Tibial nerve (tissue), 3 donors: ENCODE measurements around the gene FOS.

Experiments
- POLR2A ChIP-seq, 2 donors: fragments of 450-650 bp; IDR thresholded peaks; one replicate each; pipeline ENCODE4 v1.6.1; 2017; ENCODE audit warnings: antibody characterized with exemption in 2 of 2, mild to moderate bottlenecking in 2 of 2, moderate library complexity in 2 of 2
- TF ChIP-seq, protein P1 (sequence below), 5 experiments: fragments of 200-600 bp in 3 of 5; fragments of 450-650 bp in 2 of 5; sonication (generic) in 3 of 5; IDR thresholded peaks; one replicate each; pipeline ENCODE4 v1.5.1; 2016 to 2019; ENCODE audit warnings: antibody characterized with exemption in 5 of 5, mild to moderate bottlenecking in 3 of 5, moderate library complexity in 2 of 5

DNA sequence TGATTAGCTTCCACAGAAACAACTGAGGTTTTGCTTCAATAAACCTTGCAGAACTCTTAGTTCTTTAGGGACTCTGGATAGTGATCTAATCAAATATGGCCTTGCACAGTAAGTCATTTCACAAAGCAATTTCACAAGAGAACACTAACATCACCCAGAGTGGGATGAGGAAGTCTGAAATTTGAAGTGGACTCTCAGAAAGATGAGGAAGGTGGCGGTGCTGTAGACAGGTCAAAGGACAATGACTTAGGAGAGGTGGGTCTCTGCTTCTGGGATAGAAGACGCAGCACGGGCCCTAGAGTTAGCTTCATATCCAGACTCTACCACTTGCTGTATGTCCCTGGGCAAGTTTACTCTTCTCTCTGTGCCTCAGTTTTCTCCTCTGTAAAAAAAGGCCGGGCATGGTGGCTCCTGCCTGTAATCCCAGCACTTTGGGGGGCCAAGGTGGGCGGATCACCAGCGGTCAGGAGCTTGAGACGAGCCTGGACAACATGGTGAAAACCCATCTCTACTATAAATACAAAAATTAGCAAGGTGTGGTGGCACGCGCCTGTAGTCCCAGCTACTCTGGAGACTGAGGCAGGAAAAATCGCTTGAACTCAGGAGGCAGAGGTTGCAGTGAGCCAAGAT is 18.9 kb downstream of the FOS start:
- TF ChIP-seq, protein P1, sequence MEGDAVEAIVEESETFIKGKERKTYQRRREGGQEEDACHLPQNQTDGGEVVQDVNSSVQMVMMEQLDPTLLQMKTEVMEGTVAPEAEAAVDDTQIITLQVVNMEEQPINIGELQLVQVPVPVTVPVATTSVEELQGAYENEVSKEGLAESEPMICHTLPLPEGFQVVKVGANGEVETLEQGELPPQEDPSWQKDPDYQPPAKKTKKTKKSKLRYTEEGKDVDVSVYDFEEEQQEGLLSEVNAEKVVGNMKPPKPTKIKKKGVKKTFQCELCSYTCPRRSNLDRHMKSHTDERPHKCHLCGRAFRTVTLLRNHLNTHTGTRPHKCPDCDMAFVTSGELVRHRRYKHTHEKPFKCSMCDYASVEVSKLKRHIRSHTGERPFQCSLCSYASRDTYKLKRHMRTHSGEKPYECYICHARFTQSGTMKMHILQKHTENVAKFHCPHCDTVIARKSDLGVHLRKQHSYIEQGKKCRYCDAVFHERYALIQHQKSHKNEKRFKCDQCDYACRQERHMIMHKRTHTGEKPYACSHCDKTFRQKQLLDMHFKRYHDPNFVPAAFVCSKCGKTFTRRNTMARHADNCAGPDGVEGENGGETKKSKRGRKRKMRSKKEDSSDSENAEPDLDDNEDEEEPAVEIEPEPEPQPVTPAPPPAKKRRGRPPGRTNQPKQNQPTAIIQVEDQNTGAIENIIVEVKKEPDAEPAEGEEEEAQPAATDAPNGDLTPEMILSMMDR (IDR thresholded peaks at IDR 0.05) = no peak
- TF ChIP-seq POLR2A (IDR thresholded peaks at IDR 0.05) = no peak
